CD4-positive, alpha-beta T cell treated with Interleukin-21 for 1 hour (primary cell): ENCODE measurements around the gene FERD3L.
"Not testable (repeated sequence)": the region's sequence is repeated elsewhere in the genome, so short reads cannot be mapped to it uniquely, and the experiment has no call there.

Experiments
- DNase-seq: peaks from one replicate; pipeline ENCODE4 v3.0.0-alpha.2; 2020

The FERD3L gene, protein sequence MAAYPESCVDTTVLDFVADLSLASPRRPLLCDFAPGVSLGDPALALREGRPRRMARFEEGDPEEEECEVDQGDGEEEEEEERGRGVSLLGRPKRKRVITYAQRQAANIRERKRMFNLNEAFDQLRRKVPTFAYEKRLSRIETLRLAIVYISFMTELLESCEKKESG

DNA sequence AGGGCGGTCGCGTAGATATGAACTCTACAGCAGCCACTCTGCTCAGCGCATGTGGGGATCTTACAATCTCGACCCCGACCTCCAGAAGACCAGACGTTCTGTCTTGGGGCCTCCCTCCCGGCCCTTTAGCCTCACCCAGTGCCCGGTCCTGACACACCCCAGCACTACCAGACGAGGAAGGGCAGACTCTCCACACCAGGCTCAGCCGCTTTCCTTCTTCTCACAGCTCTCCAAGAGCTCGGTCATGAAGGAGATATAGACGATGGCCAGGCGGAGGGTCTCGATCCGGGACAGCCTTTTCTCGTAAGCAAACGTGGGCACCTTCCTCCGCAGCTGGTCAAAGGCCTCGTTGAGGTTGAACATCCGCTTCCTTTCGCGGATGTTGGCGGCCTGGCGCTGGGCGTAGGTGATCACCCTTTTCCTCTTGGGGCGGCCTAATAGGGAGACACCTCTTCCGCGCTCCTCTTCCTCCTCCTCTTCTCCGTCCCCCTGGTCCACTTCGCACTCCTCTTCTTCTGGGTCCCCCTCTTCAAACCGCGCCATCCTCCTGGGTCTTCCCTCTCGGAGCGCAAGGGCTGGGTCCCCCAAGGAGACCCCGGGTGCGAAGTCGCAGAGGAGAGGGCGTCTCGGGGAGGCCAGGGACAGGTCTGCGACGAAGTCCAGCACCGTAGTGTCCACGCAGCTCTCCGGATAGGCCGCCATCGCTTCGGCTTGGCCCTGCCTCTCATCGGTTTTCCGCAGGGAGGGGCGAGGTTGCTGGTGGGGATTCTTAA, at the start of gene FERD3L:
FERD3L (minus strand) TSS at position 761 of the 773 bp plus-strand sequence; CDS start at position 702, 59 bp downstream.
- no peak for DNase-seq

DNA sequence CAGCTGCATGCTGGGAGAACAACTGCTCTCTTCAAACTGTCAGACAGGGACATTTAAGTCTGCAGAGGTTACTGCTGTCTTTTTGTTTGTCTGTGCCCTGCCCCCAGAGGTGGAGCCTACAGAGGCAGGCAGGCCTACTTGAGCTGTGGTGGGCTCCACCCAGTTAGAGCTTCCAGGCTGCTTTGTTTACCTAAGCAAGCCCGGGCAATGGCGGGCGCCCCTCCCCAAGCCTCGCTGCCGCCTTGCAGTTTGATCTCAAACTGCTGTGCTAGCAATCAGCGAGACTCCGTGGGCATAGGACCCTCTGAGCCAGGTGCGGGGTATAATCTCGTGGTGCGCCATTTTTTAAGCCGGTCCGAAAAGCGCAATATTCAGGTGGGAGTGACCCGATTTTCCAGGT, 49.2 kb upstream of the FERD3L start:
- not testable (repeated sequence) for DNase-seq

DNA sequence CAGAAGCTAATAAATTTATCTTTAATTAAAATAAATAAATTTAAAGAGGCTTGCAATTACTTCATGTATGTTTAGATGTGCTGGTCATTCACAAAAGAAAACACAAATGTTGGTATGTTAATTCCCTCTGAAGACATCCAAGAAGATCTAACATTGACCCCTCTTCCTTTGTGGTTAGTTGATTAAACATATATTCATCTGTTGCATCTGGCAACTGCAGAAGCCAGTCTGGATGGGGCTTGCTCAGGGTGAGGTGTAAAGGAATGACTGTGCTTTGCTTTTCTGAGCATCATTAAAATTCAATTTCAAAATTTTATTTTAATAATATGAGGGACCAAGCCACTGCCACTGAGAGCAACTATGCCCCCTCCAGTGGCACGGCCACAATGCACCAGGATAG, 36.4 kb upstream of the FERD3L start:
- DNase-seq, result no peak

DNA sequence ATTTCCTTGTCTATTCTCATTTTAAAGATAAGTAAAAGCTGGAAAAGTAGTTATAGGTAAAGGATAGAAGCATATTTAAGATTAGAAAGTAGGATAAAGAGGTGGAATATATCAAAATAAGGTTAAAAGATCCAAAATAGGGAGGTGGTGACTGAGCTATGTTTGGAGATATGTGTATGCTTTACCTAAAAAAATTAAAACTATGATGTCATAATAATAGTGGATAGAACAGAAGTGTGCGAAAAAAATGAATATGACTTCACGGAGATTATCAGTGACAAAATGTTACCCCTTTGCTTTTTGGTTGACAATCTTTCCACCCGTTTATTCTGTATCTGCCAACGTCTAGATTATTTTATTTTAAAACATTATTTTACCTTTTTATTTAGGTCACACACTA, 33.4 kb upstream of the FERD3L start:
- no peak for DNase-seq

DNA sequence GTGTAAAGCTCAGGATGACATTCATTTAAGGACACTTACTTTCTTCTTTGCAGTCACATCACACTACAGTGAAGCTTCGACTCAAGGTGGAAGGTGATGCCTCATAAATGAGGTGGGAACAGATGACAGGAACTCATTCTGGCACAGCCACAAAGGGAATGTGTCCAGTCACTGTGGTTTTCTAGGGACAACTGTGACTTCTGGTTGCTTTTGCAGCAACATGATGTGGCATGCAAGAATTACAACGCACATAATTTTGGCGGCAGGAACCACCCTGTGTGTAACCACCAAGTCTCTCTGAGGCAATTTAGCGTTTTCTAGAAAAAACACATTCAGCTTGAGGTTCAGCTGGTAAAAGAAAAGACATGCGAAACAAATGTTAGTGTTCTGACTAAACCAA, 32.0 kb upstream of the FERD3L start:
- DNase-seq, result no peak

DNA sequence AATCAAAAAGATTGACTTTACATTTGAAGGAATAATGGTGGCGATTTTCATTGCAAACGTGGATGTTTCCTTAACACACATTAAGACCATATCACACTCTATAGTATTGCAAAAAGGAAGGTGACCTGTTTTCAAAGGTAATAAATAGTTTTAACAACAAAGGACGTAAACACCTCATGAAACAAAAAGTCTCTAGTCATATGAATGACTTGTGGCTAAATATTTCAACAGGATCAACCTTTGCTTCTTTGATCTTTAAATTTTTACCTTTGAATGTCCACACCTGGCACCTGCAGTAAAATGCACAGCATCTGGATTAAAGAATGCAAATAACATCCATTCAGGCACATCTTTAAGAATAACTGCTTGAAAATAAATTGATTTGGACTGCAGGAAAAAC, 30.0 kb upstream of the FERD3L start:
- DNase-seq, result no peak

DNA sequence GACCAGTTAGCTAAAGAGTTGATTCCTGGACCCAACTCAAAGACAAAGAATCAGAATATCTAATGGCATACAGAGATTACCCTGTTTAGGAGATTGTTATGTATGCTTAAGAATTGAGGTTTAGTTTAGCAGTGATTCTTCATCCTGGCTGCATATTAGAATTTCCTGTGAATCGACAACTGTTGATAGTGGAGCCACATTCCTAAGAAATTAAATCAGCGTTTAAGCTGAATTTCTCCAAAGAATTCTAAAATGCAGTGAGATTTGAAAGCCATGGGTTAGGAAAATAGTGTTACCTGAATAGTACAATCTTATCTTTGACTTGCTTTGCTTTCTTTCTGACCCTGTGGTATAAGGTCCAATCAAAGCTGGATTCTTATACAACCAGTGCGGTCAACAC, 16.4 kb upstream of the FERD3L start:
- no peak for DNase-seq

DNA sequence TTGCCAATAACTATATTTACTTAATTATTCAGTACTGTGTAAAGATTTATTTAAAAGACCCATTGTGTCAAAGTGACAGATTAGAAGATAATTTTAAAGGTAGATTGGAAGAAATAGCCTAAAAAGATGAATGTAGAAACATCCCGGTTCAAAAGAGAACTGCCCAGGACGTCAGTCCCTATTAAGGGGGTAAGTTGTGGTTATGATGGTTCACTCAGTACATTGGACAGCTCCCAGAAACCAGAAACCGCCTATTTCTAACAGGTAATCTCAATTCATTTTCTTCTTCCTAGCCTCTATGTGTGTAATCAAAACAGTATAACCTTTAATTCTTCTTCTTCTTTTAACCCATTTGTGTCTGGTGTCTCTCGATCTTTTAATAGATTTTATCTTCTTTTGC, 1.5 kb upstream of the FERD3L start:
- DNase-seq, result no peak

DNA sequence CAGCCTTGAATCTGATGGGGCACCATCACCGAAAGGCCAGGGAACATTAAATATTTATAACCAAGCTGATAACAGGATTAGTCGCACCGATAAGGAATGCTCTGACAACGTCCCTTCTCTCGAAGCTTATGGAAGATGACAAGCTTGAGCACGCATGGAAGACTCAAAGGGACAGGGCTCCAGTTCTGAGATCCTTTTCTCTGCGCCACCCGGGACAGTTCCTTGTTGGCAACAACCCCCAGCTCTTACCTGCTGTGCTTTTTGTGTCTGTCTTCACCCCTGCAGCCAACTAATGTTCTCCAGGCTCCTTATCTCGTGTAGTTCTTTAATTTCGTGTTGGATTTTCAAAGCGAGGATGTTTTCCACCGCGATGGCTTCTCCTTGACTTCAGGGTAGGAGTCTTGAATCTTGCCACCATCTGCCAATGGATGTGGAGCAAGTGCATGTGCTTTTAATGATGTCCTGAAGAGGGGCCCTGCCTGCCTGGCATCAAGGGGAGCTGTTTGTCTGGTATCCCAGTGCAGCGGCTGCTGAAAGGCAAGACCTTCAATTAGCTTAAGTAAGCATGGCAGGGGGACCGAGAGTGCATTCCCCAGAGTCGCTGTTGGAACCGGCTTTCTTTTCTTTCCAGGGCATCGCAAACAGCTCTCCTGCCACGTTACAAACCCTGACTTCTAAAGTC, 354 bp upstream of the FERD3L start:
- DNase-seq, result no peak

DNA sequence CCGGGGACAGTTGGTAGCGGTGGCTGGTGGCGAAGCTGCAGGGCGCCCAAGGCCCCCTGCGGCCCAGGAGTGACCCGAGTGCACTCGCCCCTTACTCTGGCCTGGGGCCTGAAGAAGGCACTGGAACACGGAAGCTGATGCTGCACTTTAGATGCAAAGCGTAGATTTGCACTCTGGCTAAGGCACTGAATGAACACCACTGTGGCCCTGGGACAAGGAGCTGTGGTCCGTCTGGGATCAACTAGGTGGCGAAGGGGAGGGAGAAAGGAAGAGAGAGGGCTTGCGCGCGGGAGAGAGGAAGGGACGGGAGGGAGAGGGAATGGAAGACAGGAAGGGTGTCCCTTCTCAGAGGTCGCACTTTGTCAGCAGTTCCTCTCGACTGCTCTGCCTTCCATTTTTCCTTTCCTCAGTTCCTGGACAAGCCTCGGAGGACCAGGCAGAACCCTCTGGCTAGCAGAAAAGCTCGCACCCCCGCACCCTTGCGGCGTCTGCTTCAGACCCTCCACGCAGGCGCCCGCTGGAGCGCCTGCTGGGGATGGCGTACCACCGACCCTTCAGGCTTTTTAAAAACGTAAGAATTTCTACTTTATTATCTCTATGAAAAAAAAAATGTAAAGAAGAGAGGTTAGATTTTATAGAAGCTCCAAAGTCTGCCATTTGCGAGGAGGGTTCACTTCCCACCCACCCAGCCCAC, 1.2 kb downstream of the FERD3L start:
- no peak for DNase-seq

DNA sequence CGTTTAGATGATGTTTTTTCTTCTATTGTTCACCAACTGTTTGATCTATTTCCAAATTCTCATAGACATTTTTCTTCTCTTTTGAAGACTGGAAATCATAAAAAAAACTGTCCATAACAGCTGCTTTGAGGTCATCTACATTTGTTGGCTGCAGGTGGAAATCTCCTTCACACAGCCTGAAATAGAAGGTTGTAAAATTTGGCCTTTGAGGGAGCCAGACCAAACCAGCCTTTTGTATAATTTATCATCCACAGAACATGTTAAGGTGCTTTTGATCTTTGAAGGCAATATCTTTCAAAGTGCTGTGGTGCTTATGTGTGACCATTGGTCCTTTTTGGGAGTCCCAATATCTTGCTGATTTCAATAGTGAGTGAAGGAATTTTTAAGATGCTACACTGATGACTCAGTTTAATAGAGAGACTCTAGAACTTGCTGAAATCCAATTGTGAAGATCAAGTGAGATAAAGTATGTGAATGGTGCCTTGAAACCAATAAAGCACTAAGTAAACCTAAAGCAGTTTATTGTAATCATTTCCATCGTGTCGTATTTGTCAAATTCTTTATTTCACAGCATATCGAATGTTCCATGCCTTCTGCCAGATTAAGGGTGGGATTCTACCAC, 5.4 kb downstream of the FERD3L start:
- no peak for DNase-seq

DNA sequence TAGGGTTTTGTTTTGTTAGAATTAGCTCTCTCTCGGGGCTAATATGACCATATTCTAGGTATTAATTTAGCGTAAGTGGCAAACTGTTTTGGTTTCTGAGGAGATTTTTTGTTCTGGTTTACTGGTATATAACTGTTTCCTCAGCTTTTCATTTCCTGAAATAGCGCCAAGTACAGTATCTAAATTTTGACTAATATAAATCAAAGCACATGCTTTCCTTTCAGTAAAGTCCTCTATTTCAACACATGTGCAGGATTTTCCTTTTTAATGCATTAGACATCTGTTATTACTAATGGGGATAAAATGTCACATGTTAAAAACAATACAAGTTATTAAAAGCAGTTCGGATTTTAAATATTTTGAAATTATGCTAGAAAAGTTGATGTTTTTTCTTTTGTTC, 11.3 kb downstream of the FERD3L start:
- no peak for DNase-seq

DNA sequence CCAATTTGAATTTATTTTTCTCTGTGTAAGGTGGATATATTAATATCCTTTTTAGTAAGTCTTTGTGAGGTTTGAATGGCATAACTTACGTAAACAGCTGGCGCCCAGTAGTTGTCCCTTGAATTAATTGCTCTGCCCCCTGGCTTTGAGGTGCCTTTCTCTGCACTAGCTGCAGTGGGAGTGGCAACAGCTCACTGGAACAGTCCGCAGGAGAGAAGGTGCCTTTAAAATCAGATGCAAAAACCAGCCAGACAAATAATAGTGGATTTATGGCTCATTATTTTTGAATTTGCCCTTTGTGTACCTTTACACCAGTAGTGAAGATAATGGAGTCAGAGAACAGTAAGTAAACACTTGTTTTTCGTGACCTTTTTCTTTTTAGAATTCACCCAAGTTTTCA, 11.8 kb downstream of the FERD3L start:
- DNase-seq, result no peak

DNA sequence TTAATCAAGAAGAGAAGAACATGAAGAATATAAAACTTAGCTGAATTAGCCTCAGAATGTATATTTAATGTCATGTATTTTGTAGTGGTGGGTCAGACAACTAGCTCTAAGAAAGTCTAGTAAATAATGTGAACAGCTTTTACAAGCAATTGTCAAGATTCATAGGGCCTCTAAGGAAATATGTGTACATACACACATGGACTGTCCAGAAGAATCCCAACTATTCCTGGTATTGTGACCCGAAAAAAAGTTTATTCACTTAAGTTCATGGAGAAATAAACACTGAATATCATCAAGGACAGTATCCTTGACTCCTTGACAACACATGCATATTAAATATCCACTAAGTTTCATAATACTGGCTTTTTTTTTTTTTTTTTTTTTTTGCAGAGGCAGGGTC, 16.4 kb downstream of the FERD3L start:
- no peak for DNase-seq

DNA sequence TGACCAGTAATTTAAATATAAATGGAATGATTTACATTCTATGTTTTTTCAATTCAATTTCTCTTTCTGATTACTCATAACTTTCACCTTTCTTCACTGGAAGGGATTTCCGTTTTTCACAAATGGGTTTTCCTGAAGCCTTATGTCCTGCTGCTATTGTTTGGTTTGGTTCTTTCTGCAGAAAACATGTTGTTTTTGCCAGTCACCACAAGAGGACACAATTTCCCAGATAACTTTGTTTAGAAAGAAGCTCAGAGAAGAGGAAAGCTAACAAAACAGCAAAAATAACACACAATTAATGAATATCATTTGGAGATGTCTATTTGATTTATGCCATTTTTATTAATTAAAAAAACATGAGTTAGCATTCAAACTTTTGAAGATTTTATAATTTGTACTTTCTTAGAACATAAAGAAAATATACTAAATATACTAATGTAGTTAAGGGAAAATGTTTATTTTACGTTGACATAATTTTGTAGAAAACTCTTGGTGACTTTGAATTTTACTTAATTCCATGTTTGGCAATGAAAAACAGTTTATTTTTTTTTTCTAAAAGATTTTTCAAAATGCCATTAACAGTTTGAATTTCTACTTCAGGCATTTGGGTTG, 23.1 kb downstream of the FERD3L start:
- no peak for DNase-seq

DNA sequence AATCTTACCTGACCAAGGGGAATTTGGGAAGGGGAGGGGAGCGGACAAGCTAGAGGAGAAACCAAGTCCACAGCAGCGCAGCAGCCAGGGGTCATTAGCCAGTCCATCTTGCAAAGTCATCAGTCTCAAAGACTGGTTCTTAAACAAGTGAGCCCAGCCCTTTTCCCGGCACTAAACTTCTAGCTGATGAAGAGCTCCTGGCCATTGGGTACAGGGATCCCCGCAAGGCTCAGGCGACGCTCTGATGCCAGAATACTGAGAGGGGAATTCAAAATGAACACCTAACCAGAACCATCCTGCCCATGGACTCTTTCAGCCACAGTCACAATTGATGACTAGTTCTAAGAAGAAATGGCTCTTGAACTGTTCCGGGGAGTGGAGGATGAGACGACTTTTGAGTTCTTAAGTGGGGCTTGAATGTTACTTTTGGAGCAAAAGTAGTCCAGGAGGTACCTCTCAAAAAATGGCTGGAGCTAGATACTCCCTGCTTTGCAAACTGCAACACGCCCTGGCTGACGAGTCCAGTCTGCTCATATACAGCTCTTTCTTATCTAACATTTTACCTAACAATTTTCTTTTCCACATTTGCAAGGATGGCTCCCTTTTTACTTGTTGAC, 25.2 kb downstream of the FERD3L start:
- DNase-seq, result no peak

DNA sequence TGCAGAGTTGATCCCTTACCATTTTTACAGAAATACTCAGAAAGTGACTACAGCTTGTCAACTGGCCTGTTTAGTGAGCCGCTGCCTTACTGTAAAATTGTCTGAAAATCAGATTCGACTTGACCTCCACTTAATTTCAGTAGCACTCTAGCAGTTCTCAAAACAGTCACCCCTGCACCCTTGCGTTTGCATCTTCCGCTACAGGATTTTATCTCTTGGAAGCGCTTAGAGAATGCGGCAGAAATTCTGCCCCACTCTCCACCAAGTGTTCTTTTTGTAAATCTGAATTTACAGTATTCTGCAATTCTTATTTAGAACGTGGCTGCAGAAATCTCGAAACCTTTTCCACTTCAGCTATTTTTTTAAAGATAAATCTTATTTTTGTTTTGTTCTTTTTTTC, 25.8 kb downstream of the FERD3L start:
- no peak for DNase-seq

DNA sequence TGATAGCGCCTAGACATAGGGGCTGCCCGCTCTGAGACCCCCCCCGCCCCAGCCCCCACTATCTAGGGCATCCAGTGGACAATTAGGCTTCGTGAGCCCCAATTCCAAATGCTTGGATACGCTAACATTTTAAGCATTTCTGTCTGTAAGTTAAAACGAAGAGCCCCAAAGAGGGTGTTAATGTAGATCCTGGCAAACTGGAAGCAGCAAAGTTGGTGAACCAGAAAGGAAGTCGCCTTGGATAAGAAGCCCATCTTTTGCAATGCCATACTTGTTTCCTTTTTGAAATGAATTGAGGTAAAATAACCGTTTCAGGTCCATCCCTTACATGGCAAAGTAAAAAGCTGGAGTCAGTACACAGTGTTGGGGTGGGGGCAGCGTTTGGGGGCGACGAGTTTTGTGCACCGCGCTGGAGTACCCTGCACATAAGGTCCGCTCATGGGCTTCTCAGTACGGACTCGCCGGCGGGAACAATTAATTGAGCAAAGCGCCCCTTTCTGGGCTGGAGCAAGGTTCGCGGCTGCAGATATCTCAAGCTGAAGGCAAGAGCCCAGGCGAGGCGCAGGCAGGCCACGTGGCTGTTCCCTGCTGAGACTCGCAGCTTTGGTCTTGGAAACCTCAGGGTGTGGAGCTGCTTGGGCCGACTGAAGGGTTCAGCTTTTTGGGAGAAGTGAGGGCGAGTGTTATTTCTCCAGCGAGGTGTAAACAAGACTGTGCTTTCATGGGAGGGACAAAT, 26.4 kb downstream of the FERD3L start:
- DNase-seq, result no peak

DNA sequence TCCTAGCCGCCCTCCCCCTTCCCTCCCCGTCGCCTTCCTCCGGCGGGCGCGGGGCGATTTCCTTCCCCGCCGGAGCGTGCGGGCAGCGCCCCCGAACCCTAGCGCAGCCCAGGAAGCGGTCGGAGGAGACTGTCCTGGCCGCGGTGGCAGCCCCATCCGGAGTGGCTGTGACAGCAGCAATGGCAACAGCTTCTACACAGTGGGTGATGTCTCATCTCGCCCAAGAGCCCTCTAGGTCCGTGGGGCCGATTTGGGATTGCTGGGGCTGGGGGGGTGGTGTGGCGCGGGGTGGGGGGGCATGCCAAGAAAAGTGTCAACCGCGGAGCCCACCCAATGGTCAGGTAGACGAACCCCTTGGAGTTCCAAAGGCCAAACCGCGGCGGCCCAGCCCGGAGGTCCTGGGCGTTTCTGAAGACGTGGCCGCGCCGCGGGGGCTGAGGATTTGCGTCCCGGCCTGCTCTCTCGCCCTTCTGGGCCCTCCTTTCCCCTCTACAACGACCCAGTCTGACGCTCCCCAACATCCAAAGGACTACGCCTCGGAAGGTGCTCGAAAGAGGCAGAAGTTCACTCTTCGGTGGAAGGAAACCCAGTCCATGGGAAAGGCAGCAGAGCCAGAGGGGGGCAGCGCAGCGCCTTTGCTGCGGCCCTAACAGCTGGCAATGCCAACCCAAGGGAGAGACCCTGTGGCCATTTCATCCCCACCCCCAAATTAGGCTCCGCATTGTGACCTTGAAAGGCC, 27.2 kb downstream of the FERD3L start:
- no peak for DNase-seq

DNA sequence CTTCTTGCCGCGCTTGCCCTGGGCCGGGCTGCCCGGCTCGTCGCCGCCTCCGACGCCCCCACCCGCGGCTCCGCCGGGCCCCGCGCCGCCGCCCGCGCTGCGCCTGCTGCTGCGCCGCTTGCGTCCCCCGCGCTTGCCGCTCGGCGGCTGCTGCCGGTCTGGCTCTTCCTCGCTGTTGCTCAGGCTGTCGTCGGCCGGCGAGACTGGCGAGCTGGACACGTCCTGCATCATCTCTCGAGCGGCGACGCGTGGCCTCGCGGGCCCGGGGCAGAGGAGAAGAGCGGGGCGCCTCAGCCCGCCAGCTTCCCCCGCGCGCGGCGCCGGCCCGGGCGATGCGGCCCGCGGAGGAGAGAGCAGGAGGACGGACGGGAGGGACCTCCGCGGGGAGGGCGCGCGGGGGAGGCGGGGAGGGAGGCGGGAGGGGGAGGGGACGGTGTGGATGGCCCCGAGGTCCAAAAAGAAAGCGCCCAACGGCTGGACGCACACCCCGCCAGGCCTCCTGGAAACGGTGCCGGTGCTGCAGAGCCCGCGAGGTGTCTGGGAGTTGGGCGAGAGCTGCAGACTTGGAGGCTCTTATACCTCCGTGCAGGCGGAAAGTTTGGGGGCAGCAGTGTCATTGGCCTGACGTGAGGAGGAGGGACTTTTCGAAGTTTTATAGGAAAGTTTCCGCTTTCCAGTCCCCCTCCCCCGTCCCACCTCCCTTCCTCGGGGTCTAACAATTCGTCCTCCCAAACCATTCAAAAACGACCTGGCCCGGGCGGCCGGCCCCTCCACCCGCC, 27.9 kb downstream of the FERD3L start, which contains the start of gene TWIST1:
TWIST1 (minus strand) TSS at position 546 of the 779 bp plus-strand sequence; CDS start at position 231, 315 bp downstream.
- no peak for DNase-seq
